Effector memory CD4-positive, alpha-beta T cell (primary cell): ENCODE measurements around the gene DCAF11.

Experiments
- DNase-seq, 3 donors: peaks; one replicate each; pipeline ENCODE4 v3.0.0-alpha.2; 2020
- H3K27ac ChIP-seq: 2 replicates; pipeline ENCODE4 v1.7.0; 2013; ENCODE audit warnings: mild to moderate bottlenecking, low read length, moderate library complexity; ENCODE audit not compliant: insufficient read depth, poor library complexity, severe bottlenecking
- H3K27me3 ChIP-seq: replicated peaks from 2 replicates; pipeline ENCODE4 v1.7.0; 2013; ENCODE audit warnings: mild to moderate bottlenecking, low read length; ENCODE audit not compliant: insufficient read depth, control insufficient read depth, poor library complexity, severe bottlenecking
- H3K36me3 ChIP-seq: 2 replicates; pipeline ENCODE4 v1.7.0; 2013; ENCODE audit warnings: mild to moderate bottlenecking, low read length, moderate library complexity; ENCODE audit not compliant: control insufficient read depth, insufficient read depth
- H3K4me1 ChIP-seq: 2 replicates; pipeline ENCODE4 v1.7.0; 2013; ENCODE audit warnings: low read length, mild to moderate bottlenecking; ENCODE audit not compliant: control insufficient read depth, insufficient read depth, poor library complexity, severe bottlenecking
- H3K4me3 ChIP-seq: 2 replicates; pipeline ENCODE4 v1.7.0; 2013; ENCODE audit warnings: low read length, low read depth, mild to moderate bottlenecking; ENCODE audit not compliant: insufficient read depth, poor library complexity, severe bottlenecking
- H3K9me3 ChIP-seq: 2 replicates; pipeline ENCODE4 v1.7.0; 2013; ENCODE audit warnings: mild to moderate bottlenecking, low read length, moderate library complexity; ENCODE audit not compliant: control insufficient read depth

DCAF11 gene

GRCh38 chr14:24130717-24131548 is 16.4 kb downstream of the DCAF11 start:
- Histone ChIP-seq H3K36me3 (no peaks in the 10 kb centered on the region), H3K27ac (no peak overlapping the region), H3K9me3 (no peaks in the 10 kb centered on the region), H3K4me3 (no peak overlapping the region), H3K4me1 (peaks cover 20% of the 10 kb centered on the region), H3K27me3 (no peaks in the 10 kb centered on the region)
- no peak for DNase-seq

- H3K36me3 ChIP-seq: no peaks in the 10 kb centered on the region
- peaks cover 22% of the 10 kb centered on the region for H3K4me1 ChIP-seq
- H3K9me3 ChIP-seq: no peaks in the 10 kb centered on the region
- H3K27ac ChIP-seq: no peak overlapping the region
- DNase-seq: no peak
- no peaks in the 10 kb centered on the region for H3K27me3 ChIP-seq
- H3K4me3 ChIP-seq: no peak overlapping the region
Observed at GRCh38 chr14:24131549-24131966, 17.0 kb downstream of the DCAF11 start.

DNA sequence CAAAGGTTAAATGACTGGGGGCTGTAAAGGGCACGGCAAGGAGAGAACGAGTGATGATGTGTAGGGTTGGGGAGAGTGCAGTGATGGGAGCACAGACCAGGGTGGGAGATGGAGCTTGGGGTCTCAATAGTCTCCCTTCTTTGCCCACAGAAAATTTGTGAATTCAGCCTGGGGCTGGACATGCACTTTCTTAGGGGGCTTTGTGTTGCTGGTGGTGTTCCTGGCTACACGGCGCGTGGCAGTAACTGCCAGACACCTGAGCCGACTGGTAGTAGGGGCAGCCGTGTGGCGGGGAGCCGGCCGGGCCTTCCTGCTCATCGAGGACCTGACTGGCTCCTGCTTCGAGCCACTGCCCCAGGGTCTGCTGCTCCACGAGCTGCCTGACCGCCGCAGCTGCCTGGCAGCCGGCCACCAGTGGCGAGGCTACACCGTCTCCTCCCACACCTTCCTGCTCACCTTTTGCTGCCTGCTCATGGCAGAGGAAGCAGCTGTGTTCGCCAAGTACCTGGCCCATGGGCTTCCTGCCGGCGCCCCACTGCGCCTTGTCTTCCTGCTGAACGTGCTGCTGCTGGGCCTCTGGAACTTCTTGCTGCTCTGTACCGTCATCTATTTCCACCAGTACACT is 17.6 kb downstream of the DCAF11 start:
- peaks cover 28% of the 10 kb centered on the region for H3K4me1 ChIP-seq
- peak overlapping the region; percentile 43 for H3K27ac ChIP-seq
- DNase-seq: no peak
- no peak overlapping the region for H3K4me3 ChIP-seq
- no peaks in the 10 kb centered on the region for H3K36me3 ChIP-seq
- H3K9me3 ChIP-seq: no peaks in the 10 kb centered on the region
- H3K27me3 ChIP-seq: no peaks in the 10 kb centered on the region

GRCh38 chr14:24132976-24133375 is 18.4 kb downstream of the DCAF11 start:
- no peak for DNase-seq
- H3K9me3 ChIP-seq: no peaks in the 10 kb centered on the region
- H3K27ac ChIP-seq: peak overlapping the region; percentile 43
- no peaks in the 10 kb centered on the region for H3K27me3 ChIP-seq
- H3K4me1 ChIP-seq: peaks cover 36% of the 10 kb centered on the region
- no peak overlapping the region for H3K4me3 ChIP-seq
- H3K36me3 ChIP-seq: peaks cover 5% of the 10 kb centered on the region

DNA sequence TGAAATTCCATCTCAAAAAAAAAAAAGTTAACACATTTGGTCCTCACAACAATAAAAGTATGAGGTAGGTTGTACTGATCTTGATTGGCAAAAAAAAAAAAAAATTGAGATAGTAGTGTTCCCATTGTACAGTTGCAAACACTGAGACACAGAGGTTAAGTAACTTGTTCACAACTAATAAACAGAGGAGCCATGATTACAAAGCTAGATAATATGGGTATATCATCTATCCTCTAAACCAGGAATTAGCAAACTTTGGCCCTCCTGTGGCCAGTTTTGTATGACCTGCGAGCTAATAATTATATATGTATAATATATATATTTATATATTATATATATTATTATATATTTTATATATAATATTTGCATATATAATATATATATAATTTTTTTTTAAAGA is 19.2 kb downstream of the DCAF11 start:
- H3K4me3 ChIP-seq: no peak overlapping the region
- H3K27me3 ChIP-seq: no peaks in the 10 kb centered on the region
- H3K27ac ChIP-seq: no peak overlapping the region
- no peak for DNase-seq
- peaks cover 39% of the 10 kb centered on the region for H3K4me1 ChIP-seq
- peaks cover 13% of the 10 kb centered on the region for H3K36me3 ChIP-seq
- H3K9me3 ChIP-seq: no peaks in the 10 kb centered on the region

- Histone ChIP-seq H3K4me1 (peaks cover 47% of the 10 kb centered on the region), H3K4me3 (peak overlapping the region; percentile 100), H3K9me3 (no peaks in the 10 kb centered on the region), H3K27ac (peak overlapping the region; percentile 94), H3K36me3 (peaks cover 19% of the 10 kb centered on the region), H3K27me3 (no peaks in the 10 kb centered on the region)
- no peak for DNase-seq
Observed at GRCh38 chr14:24135584-24135833, 20.9 kb downstream of the DCAF11 start.

GRCh38 chr14:24135834-24136683 is 21.5 kb downstream of the DCAF11 start, which contains the start of gene PSME1:
Gene PSME1, plus strand, starts transcription at chr14:24136194. Its CDS starts 69 bp downstream, at chr14:24136263.
- H3K27me3 ChIP-seq: no peaks in the 10 kb centered on the region
- DNase-seq: peak; percentile 89 to 91 (median 90)
- peaks cover 50% of the 10 kb centered on the region for H3K4me1 ChIP-seq
- peak within 1 kb of the TSS; percentile 94 for H3K27ac ChIP-seq
- H3K9me3 ChIP-seq: no peaks in the 10 kb centered on the region
- peaks cover 19% of the 10 kb centered on the region for H3K36me3 ChIP-seq
- peak within 1 kb of the TSS; percentile 100 for H3K4me3 ChIP-seq

DNA sequence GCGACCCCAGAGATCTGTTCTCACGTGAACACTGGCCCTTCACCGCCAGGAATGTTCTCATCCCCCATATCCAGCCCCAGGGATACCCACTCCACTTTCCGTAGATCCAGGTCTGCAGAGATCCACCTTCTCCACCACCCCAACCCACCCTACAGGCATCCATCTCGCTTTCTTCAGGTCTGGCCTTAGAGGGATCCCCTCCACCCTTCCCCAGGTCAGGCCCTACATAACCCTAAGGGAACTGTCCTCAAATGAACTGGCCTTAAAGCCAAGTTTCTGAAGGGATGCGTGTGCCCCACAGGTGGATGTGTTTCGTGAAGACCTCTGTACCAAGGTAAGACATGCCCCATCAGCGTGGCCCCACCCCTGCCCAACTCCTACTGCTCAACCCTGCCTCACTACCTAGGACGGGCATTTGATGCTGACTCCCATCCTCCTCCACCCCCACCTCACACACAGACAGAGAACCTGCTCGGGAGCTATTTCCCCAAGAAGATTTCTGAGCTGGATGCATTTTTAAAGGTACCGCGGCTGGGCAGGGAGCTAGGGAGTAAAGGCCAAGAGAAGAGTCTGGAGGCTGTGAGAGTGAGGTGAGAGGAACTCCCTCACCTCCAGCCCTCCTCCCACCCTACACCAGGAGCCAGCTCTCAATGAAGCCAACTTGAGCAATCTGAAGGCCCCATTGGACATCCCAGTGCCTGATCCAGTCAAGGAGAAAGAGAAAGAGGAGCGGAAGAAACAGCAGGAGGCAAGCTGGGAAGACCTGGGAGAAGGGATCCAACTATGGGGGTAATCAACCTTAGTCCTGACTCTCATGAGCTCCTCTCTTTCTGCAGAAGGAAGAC is 22.3 kb downstream of the DCAF11 start:
- peaks cover 50% of the 10 kb centered on the region for H3K4me1 ChIP-seq
- no peaks in the 10 kb centered on the region for H3K27me3 ChIP-seq
- H3K4me3 ChIP-seq: peak overlapping the region; percentile 100
- DNase-seq: no peak
- peaks cover 19% of the 10 kb centered on the region for H3K36me3 ChIP-seq
- no peaks in the 10 kb centered on the region for H3K9me3 ChIP-seq
- peak overlapping the region; percentile 94 for H3K27ac ChIP-seq

DNA sequence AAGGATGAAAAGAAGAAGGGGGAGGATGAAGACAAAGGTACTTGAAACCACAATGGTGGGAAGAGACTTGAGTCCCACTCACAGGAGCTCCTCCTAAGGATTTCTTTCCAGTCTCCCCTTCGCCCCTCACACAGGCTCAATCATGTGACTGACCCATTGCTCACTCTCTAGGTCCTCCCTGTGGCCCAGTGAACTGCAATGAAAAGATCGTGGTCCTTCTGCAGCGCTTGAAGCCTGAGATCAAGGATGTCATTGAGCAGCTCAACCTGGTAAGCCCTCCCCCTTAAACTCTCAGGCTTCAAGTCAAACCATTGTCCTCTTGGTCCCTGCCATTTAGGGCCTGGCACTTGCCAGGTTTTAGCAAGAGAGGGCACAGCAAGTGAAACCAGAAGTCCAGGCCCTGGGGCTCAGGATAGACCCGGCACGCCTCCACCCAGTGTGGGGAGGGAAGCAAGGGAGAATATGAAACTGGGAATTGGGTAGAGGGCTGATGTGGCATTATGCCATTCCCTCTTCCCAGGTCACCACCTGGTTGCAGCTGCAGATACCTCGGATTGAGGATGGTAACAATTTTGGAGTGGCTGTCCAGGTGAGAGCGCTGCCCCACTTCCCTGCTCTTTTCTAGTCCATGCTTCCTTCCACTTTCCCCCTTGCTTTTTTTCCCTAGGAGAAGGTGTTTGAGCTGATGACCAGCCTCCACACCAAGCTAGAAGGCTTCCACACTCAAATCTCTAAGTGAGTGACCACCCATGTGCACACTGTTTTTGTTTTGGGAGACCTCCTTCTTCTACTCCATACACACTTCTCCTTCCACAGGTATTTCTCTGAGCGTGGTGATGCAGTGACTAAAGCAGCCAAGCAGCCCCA is 23.2 kb downstream of the DCAF11 start:
- no peaks in the 10 kb centered on the region for H3K9me3 ChIP-seq
- DNase-seq: no peak
- H3K27ac ChIP-seq: no peak overlapping the region
- peaks cover 45% of the 10 kb centered on the region for H3K4me1 ChIP-seq
- no peak overlapping the region for H3K4me3 ChIP-seq
- H3K27me3 ChIP-seq: no peaks in the 10 kb centered on the region
- peaks cover 19% of the 10 kb centered on the region for H3K36me3 ChIP-seq
